HEK293 (cell line): ENCODE data around the gene APBB1.

ENCODE experiments used
- ZBTB20 ChIP-seq: fragments of 450-650 bp; formaldehyde crosslinking; IDR thresholded peaks from 2 replicates; pipeline ENCODE4 v1.5.1; 2016; ENCODE audit warnings: missing biosample characterization, missing genetic modification characterization
- ZNF354C ChIP-seq: fragments of 450-650 bp; formaldehyde crosslinking; IDR thresholded peaks from 2 replicates; pipeline ENCODE4 v1.5.1; 2016; ENCODE audit warnings: missing biosample characterization, missing genetic modification characterization, low read depth, borderline replicate concordance
- ZNF623 ChIP-seq: fragments of 450-650 bp; formaldehyde crosslinking; IDR thresholded peaks from 2 replicates; pipeline ENCODE4 v1.5.1; 2016; ENCODE audit warnings: missing biosample characterization, missing genetic modification characterization
- TF ChIP-seq, protein P1 (sequence below): fragments of 450-650 bp; formaldehyde crosslinking; IDR thresholded peaks from 2 replicates; pipeline ENCODE4 v1.5.1; 2016; ENCODE audit warnings: missing biosample characterization, missing genetic modification characterization
- TF ChIP-seq, protein P2 (sequence below): fragments of 450-650 bp; formaldehyde crosslinking; IDR thresholded peaks from 2 replicates; pipeline ENCODE4 v1.5.1; 2016; ENCODE audit warnings: missing biosample characterization, missing genetic modification characterization
- TF ChIP-seq, protein P3 (sequence below): fragments of 450-650 bp; formaldehyde crosslinking; IDR thresholded peaks from 2 replicates; pipeline ENCODE4 v1.5.1; 2016; ENCODE audit warnings: missing biosample characterization, missing genetic modification characterization
- TF ChIP-seq, protein P4 (sequence below): fragments of 450-650 bp; formaldehyde crosslinking; IDR thresholded peaks from 2 replicates; pipeline ENCODE4 v1.5.1; 2016; ENCODE audit warnings: missing biosample characterization, missing genetic modification characterization
- TF ChIP-seq, protein P5 (sequence below): fragments of 450-650 bp; formaldehyde crosslinking; IDR thresholded peaks from 2 replicates; pipeline ENCODE4 v1.5.1; 2016; ENCODE audit warnings: missing biosample characterization, missing genetic modification characterization

DNA sequence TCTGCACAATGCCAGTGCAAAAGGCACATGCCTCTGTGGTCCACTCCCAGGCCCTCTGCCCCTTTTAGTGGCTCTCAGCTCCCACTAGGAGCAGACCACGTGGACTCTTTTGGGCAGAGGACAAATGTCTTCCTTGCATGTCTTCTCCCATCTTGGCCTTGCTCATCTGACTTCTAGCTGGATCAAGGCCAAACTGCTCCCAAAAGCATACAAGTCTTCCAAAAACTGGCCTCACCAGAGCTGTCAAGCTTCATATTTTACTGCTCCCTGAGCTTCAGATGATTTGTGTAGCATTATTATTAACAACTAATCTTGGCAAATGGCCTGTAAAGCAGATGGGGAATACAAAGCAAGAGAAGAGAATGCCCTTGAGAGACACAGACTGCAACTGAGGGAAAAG, 21.7 kb downstream of the APBB1 start:
- TF ChIP-seq, protein P1, sequence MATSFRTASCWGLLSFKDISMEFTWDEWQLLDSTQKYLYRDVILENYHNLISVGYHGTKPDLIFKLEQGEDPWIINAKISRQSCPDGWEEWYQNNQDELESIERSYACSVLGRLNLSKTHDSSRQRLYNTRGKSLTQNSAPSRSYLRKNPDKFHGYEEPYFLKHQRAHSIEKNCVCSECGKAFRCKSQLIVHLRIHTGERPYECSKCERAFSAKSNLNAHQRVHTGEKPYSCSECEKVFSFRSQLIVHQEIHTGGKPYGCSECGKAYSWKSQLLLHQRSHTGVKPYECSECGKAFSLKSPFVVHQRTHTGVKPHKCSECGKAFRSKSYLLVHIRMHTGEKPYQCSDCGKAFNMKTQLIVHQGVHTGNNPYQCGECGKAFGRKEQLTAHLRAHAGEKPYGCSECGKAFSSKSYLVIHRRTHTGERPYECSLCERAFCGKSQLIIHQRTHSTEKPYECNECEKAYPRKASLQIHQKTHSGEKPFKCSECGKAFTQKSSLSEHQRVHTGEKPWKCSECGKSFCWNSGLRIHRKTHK = no peak
- TF ChIP-seq, protein P2, sequence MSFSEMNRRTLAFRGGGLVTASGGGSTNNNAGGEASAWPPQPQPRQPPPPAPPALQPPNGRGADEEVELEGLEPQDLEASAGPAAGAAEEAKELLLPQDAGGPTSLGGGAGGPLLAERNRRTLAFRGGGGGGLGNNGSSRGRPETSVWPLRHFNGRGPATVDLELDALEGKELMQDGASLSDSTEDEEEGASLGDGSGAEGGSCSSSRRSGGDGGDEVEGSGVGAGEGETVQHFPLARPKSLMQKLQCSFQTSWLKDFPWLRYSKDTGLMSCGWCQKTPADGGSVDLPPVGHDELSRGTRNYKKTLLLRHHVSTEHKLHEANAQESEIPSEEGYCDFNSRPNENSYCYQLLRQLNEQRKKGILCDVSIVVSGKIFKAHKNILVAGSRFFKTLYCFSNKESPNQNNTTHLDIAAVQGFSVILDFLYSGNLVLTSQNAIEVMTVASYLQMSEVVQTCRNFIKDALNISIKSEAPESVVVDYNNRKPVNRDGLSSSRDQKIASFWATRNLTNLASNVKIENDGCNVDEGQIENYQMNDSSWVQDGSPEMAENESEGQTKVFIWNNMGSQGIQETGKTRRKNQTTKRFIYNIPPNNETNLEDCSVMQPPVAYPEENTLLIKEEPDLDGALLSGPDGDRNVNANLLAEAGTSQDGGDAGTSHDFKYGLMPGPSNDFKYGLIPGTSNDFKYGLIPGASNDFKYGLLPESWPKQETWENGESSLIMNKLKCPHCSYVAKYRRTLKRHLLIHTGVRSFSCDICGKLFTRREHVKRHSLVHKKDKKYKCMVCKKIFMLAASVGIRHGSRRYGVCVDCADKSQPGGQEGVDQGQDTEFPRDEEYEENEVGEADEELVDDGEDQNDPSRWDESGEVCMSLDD = no peak
- TF ChIP-seq ZNF623 = no peak
- TF ChIP-seq, protein P3, sequence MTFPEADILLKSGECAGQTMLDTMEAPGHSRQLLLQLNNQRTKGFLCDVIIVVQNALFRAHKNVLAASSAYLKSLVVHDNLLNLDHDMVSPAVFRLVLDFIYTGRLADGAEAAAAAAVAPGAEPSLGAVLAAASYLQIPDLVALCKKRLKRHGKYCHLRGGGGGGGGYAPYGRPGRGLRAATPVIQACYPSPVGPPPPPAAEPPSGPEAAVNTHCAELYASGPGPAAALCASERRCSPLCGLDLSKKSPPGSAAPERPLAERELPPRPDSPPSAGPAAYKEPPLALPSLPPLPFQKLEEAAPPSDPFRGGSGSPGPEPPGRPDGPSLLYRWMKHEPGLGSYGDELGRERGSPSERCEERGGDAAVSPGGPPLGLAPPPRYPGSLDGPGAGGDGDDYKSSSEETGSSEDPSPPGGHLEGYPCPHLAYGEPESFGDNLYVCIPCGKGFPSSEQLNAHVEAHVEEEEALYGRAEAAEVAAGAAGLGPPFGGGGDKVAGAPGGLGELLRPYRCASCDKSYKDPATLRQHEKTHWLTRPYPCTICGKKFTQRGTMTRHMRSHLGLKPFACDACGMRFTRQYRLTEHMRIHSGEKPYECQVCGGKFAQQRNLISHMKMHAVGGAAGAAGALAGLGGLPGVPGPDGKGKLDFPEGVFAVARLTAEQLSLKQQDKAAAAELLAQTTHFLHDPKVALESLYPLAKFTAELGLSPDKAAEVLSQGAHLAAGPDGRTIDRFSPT (tag by site-specific recombination) = no peak
- TF ChIP-seq, protein P4, sequence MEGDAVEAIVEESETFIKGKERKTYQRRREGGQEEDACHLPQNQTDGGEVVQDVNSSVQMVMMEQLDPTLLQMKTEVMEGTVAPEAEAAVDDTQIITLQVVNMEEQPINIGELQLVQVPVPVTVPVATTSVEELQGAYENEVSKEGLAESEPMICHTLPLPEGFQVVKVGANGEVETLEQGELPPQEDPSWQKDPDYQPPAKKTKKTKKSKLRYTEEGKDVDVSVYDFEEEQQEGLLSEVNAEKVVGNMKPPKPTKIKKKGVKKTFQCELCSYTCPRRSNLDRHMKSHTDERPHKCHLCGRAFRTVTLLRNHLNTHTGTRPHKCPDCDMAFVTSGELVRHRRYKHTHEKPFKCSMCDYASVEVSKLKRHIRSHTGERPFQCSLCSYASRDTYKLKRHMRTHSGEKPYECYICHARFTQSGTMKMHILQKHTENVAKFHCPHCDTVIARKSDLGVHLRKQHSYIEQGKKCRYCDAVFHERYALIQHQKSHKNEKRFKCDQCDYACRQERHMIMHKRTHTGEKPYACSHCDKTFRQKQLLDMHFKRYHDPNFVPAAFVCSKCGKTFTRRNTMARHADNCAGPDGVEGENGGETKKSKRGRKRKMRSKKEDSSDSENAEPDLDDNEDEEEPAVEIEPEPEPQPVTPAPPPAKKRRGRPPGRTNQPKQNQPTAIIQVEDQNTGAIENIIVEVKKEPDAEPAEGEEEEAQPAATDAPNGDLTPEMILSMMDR (tag by site-specific recombination) = no peak
- TF ChIP-seq, protein P5, sequence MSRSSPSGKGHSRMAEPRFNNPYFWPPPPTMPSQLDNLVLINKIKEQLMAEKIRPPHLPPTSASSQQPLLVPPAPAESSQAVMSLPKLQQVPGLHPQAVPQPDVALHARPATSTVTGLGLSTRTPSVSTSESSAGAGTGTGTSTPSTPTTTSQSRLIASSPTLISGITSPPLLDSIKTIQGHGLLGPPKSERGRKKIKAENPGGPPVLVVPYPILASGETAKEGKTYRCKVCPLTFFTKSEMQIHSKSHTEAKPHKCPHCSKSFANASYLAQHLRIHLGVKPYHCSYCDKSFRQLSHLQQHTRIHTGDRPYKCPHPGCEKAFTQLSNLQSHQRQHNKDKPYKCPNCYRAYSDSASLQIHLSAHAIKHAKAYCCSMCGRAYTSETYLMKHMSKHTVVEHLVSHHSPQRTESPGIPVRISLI = no peak
- TF ChIP-seq ZNF354C = no peak
- TF ChIP-seq ZBTB20 (tag by site-specific recombination) = no peak
